HG03575 (cell line): Measurements from ENCODE around the gene KITLG.
"Not testable (repeated sequence)": the region's sequence is repeated elsewhere in the genome, so short reads cannot be mapped to it uniquely, and the experiment has no call there.

Experiments
- ATAC-seq: cut with Tn5 transposase; IDR thresholded peaks from one replicate; pipeline ENCODE4 v1.9.1; 2021; ENCODE audit not compliant: unreplicated experiment, insufficient number of reproducible peaks, low FRiP score; ENCODE audit errors: extremely low read depth

The KITLG gene

DNA sequence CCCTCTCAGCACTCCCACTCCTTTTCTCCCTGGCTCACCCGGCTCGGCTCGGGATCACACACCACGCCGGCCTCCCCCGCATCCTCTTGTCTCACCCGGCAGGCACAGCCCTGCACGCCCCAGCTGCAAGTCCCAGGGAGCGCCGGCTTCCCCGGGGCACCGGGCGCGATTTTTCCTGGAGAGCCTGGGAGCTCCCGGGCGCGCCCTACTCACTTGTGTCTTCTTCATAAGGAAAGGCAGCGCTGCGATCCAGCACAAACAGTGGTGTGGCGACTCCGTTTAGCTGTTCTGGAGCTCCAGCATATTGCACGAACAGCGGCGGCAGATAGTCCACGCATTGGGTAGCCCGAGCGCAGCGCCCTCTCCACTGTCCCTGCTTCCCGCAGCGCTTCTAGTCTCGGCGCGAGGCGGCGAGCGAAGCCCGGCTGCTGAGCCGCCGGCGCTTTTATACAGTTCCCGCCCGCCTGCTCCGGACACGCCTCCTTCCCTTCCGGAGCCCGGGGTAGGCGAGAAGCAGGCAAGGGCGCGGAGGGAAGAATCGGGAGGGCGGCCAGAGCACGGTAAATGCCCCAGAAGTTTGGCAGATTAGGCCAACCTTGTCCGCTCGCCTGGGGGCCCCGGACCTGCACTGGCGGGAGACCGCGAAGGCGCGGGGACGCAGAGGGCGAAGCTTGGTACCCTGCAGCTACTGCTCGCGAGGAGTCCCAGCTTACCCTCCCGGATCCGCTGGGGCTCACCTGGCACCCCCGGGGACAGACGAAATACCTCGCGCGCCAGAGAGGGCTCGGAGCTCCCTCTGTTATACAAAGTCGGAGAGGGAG is at the start of gene KITLG:
KITLG (minus strand) TSS at position 421 of the 821 bp plus-strand sequence; CDS start at position 228, 193 bp downstream.
- ATAC-seq: peak; percentile 51

DNA sequence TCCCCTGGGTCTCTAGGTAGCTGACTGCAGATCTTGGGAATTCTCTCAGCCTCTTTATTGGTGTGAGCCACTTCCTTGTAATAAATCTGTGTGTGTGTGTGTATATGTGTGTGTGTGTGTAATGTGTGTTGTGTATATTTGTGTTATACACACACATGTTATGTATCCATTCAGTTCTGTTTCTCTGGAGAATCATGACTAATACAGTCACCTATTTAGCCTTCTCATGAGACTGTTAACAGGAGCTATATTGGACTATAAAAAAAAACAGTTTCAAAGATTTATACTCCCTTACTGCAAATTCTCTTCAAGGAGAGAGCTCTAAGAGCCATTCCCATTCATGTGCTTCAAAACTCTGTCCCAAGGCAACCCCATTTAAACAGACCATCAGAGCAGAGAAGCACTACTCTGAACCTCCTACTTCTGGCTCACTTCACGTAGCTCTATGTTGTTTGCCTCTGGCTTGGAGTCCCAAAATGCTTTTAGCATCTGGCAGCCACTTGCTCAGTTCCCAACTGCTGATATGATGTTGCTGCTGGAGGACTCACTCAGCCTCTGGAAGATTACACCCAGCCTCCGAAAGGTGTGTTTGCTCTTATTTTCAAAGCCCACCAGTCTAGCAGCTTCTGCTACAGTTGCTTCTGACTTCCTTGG is 48.7 kb upstream of the KITLG start:
- ATAC-seq: no peak

DNA sequence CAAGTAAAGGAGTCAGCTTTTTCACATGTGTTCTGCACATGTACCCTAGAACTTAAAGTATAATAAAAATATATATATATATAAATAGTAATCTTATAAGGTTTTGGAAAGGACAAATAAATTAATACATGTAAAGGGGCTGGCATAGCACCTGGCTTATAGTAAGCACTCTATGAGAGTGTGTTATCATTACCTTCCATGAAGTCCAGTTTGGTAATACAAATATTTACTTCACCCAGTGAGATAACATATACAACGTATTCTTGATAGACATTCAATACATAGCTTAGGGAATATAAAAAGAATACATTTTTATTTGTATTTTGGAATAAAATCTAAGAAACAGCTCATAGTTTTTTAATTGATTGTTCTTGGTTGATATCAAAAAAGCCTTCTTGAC is 47.8 kb upstream of the KITLG start:
- not testable (repeated sequence) for ATAC-seq

GRCh38 chr12:88627501-88627900 is 47.2 kb upstream of the KITLG start:
- ATAC-seq: no peak

GRCh38 chr12:88625356-88625755 is 45.1 kb upstream of the KITLG start:
- ATAC-seq: no peak

- ATAC-seq: no peak
Measured at GRCh38 chr12:88624911-88625310, 44.6 kb upstream of the KITLG start.

DNA sequence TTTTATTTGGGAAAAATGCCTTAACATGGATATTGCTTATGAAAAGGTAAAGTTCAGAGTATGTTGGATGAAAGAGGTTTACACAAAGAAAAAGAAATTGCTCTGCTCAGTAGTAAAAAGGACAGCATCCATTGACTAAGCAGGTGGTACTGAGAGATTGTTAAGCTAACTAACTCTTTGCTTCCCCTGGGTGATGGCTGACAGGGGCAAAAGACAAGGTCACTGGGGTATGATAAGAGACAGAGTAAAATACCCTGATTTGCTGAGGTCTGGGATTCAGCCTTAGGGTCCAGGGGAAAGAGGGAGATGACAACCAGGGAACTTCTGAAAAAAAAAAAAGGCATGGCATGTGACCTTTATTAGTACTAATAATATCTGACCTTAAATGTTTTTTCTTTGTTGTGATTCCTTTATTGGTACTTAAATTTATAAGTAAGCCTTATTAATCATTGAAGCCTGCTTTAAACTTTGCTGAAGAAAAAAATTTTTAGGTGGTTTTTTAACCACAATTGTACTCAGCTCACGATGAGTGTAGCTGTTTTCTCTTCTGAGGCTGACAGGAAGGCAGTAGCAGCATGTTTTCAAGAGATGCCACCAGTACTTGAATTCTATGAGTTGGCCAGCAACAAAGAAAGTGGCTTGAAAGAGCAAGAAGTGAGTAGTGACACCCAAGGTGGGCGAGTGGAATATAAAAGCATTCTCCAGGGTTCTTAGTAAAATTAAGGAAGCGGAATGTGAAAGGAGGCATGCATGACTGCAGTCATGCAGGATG is 43.7 kb upstream of the KITLG start:
- no peak for ATAC-seq

GRCh38 chr12:88617352-88617751 is 37.1 kb upstream of the KITLG start:
- no peak for ATAC-seq

- ATAC-seq: no peak
Measured at GRCh38 chr12:88615490-88615889, 35.2 kb upstream of the KITLG start.

DNA sequence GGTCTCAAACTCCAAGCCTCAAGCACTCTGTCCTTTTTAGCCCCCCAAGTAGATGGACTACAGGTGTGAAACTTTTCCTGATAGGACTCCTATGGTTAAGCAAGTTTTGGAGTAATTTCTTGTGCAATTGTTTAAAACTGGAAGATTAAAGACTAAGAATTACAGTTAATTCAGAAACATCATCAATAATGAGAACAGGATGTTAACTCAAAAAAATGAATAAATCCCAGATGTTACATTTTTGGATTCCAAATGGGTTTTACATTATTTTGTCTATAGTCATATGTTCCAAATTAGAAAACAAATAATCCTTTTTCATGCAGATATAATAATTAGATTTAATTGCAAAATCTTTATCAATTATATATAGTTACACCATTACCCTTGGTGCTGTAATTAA is 24.4 kb upstream of the KITLG start:
- ATAC-seq: no peak

DNA sequence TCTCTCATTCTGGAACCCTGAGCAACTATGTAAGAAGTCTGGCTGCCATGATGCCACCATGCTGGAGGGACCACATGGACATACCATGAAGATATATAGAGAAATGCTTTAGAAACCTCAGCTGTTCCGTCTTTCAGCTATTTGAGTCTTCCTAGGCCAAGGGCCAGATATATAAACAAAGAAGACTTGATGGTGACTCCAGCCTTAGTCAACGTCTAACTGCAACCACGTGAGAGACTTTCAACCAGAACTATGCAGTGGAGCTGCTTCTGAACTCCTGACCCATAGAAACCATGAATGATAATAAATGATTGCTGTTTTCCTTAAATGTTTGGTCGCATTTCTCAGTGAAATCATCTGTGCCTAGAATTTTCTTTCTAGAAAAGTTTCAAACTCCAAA is 20.0 kb upstream of the KITLG start:
- ATAC-seq: no peak

GRCh38 chr12:88597365-88597764 is 17.1 kb upstream of the KITLG start:
- ATAC-seq: no peak

DNA sequence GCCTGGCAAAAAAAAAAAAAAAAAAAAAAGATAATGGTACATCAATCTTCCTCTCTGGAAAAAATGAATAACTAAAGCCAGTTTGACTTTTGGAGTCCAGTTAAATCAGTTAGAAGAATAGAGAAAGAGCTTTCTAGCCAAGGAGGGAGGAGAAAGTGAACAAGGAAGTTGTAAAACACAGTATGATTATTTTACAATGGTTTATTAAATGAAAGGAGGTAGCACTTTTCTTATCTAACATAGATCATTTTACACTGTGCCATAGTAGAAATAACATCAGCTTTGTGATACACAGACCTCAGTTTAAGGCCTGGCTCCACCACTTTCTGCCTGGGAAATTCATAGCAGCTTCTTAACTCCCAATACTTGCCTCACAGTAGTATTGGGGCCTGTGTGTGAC is 15.4 kb upstream of the KITLG start:
- ATAC-seq: no peak

DNA sequence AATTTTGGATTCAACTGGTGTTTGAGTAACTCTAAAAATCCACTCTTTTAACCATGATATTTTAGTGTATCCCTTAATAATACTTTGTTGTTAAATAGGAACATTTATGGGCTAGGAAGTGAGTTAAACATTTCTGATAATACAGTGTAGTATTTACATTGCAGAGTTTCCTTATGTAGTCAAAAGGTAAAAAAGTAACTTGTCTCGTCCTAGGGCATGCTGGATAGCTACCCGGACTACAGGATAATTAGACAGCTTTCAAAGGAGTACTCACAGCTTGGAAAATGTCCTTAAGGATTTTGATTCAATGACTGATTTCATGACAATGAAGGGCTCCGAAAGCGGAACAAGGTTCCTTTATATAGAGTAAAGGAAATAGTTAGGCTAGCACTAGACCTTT is 14.5 kb upstream of the KITLG start:
- no peak for ATAC-seq

- no peak for ATAC-seq
Measured at GRCh38 chr12:88591343-88591742, 11.1 kb upstream of the KITLG start.

DNA sequence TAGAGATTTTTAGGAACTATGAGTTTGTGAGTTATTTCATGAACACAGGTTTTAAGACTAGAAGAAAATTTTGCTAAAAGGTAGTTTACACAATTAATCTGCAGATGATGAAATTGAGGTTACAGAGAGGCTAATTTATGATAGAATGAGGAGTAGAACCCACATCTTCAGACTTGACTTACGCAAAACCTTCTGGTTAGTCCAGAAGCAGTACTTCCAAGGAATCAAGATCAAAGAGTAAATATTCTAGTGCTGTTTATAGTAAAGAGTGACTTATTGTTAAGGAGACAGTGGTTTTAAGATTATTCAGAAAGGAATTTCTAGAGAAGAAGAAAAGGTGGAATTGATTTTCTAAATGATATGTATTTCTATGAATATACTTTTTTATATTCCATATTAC is 10.6 kb upstream of the KITLG start:
- ATAC-seq: no peak

DNA sequence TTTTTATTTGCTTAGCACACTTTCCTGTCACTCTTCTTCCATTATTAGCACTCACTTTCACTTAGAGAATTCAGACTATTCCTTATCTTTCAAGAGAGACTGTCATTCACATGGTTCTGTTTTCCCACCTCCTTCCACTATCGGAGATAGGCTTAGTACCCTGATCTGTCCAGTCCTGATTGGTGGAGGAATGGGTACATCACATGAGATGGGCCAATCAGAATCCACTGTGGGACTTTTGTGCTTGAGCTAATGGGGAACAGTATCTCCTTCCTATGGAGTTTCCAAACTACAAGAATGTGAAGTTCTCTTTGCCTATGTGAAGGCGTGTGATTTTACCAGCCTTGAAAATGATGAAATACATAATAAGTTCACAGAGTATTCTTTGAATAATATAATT is 4.8 kb upstream of the KITLG start:
- no peak for ATAC-seq

DNA sequence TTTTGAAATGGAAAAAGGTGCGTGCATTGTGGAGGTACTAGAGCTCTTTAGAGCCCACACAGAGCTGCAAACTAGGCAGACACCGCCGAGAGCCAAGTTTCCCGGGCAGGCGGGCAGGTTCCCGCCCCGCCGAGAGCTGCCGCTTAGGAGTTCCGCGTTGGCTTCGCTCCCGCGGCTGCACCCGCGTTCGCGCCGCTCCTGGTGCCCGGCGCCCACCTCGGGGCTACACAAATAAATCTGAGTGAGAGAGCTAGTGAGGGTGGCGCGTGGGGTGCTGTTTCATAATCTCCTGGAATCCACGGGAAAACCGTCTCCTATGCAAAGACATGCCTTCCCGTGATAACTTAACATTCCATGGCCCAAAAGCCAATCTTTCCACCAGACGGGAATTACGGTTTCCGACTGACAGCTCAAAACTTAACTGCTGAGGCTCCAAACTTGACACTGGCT is 645 bp downstream of the KITLG start:
- no peak for ATAC-seq

DNA sequence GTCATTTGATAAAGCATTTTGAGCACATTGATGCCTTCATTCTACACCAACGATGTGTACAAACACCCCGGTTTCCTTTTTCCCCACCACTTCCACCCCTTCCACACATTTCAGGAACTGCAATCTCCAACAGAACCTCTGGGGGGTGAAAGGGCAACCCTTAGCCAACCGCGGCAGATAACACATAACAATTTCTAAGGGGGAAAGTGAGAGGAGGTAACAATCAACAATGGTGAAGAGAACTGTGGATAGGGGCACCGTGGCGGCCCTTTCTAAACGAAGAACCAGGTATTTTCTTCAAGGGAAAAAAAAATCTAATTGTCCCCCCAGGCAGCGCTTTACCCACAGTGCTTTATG is 1.1 kb downstream of the KITLG start:
- ATAC-seq: no peak
